GM12878 (cell line): ENCODE measurements around the gene SEMA5A. TPM values are rescaled to one million over a fixed set of nuclear protein-coding genes. Genes with fewer than 3 reads are reported as not detected.

Source experiments
- ATAC-seq: fragments of 200-7000 bp; cut with Tn5 transposase; 3 replicates; pipeline ENCODE4 v1.9.1; 2020; ENCODE audit warnings: mild to moderate bottlenecking, moderate library complexity
- BruUV-seq: library from RNA; stranded (reverse); fragments of 400-500 nt; replicated peaks from 2 replicates; lab custom pipeline; 2021; lab: Mats Ljungman, UMichigan
- CTCF ChIA-PET: fragments of 300-600 bp; sonication (Branson Sonifier 250); formaldehyde crosslinking; extraction: SDS; loops from one replicate; lab custom pipeline; 2021; ENCODE audit warnings: inconsistent platforms; lab: Yijun Ruan, JAX
- POLR2A ChIA-PET: fragments of 350-600 bp; formaldehyde crosslinking; extraction: SDS; loops from one replicate; lab custom pipeline; 2021; ENCODE audit warnings: inconsistent platforms; lab: Charles Lee
- RAD21 ChIA-PET: fragments of 300-600 bp; sonication (Branson Sonifier 250); formaldehyde crosslinking; loops from one replicate; lab custom pipeline; 2023; ENCODE audit warnings: antibody characterized with exemption; ENCODE audit not compliant: unreplicated experiment; lab: Charles Lee
- SMC1A ChIA-PET: fragments of 300-600 bp; sonication (Branson Sonifier 250); formaldehyde crosslinking; loops from one replicate; lab custom pipeline; 2023; ENCODE audit not compliant: unreplicated experiment, uncharacterized antibody; lab: Charles Lee
- DNase-seq: peaks from one replicate; pipeline ENCODE4 v3.0.0-alpha.2; 2011; ENCODE audit warnings: low read depth, low spot score
- FAIRE-seq: peaks from 3 replicates; lab custom pipeline; 2011; peaks lifted over from hg19 to GRCh38; lab: Jason Lieb, UNC
- H2AFZ ChIP-seq: 2 replicates; pipeline ENCODE4 v1.6.0; 2011; ENCODE audit warnings: low read depth, low read length, control low read depth; ENCODE audit not compliant: control insufficient read depth
- H3K27ac ChIP-seq: 2 replicates; pipeline ENCODE4 v1.5.1; 2011; ENCODE audit warnings: control low read depth; ENCODE audit not compliant: control insufficient read depth, insufficient read depth
- H3K27me3 ChIP-seq, 2 experiments: replicated peaks in 1 of 2; 2 replicates each; pipeline versions ENCODE4 v1.6.0 to v1.6.1; 2011; ENCODE audit warnings: low read length in 1 of 2; ENCODE audit not compliant: control insufficient read depth in 2 of 2, insufficient read depth in 2 of 2
- H3K36me3 ChIP-seq, 2 experiments: 2 replicates each; pipeline ENCODE4 v1.5.1; 2011; ENCODE audit warnings: low read length in 1 of 2; ENCODE audit not compliant: control insufficient read depth in 2 of 2, insufficient read depth in 2 of 2
- H3K4me1 ChIP-seq: 2 replicates; pipeline ENCODE4 v1.6.1; 2011; ENCODE audit warnings: mild to moderate bottlenecking, low read length, moderate library complexity, mixed read lengths; ENCODE audit not compliant: control insufficient read depth, insufficient read depth
- H3K4me2 ChIP-seq: 2 replicates; pipeline ENCODE4 v1.6.0; 2011; ENCODE audit warnings: control low read depth; ENCODE audit not compliant: control insufficient read depth, insufficient read depth
- H3K4me3 ChIP-seq: fragments of 200-600 bp; sonication (generic); 2 replicates; pipeline ENCODE4 v1.5.1; 2016
- H3K79me2 ChIP-seq: 2 replicates; pipeline ENCODE4 v1.6.0; 2011; ENCODE audit warnings: low read length; ENCODE audit not compliant: control insufficient read depth, insufficient read depth
- H3K9ac ChIP-seq: 2 replicates; pipeline ENCODE4 v1.8.0; 2011; ENCODE audit warnings: low read length, control low read depth, mixed read lengths; ENCODE audit not compliant: control insufficient read depth, insufficient read depth
- H3K9me3 ChIP-seq: replicated peaks from 3 replicates; pipeline ENCODE4 v1.5.1; 2011; ENCODE audit warnings: mild to moderate bottlenecking, low read length; ENCODE audit not compliant: control insufficient read depth, insufficient read depth
- H4K20me1 ChIP-seq: 2 replicates; pipeline ENCODE4 v1.6.0; 2011; ENCODE audit not compliant: control insufficient read depth, insufficient read depth
- HDAC2 ChIP-seq: fragments of 200-600 bp; sonication (generic); IDR thresholded peaks from 2 replicates; pipeline ENCODE4 v1.6.1; 2017
- IKZF1 ChIP-seq: fragments of 450-650 bp; conservative IDR thresholded peaks from 2 replicates; pipeline ENCODE4 v1.6.1; 2017; ENCODE audit warnings: antibody characterized with exemption, mild to moderate bottlenecking
- KLF5 ChIP-seq: fragments of 450-650 bp; IDR thresholded peaks from 2 replicates; pipeline ENCODE4 v1.6.1; 2014; ENCODE audit warnings: mild to moderate bottlenecking; ENCODE audit not compliant: partially characterized antibody
- NBN ChIP-seq: fragments of 450-650 bp; IDR thresholded peaks from 2 replicates; pipeline ENCODE4 v1.6.1; 2016
- STAT3 ChIP-seq: IDR thresholded peaks from 2 replicates; pipeline ENCODE4 v1.6.1; 2011; ENCODE audit warnings: low read depth, low read length, improper control_type of control experiment
- TBL1XR1 ChIP-seq: IDR thresholded peaks from 2 replicates; pipeline ENCODE4 v1.6.1; 2012; ENCODE audit warnings: low read depth, low read length, improper control_type of control experiment
- WGBS: methylation state at CpG from one replicate; pipeline ENCODE4 v1.1.6; 2016; ENCODE audit warnings: low lambda C conversion rate; ENCODE audit not compliant: insufficient replicate concordance, insufficient coverage; ENCODE audit errors: missing lambda C conversion rate; 5-methylcytosine and 5-hydroxymethylcytosine counted together
- in situ Hi-C: fragments of 300-500 bp; cut with MboI; formaldehyde crosslinking; loops from 9 replicates; pipeline ENCODE4 v1.14.3; 2018; ENCODE audit warnings: mixed read lengths
- intact Hi-C: fragments of 100-400 bp; cut with micrococcal nuclease; formaldehyde crosslinking; loops from one replicate; pipeline ENCODE4 v1.14.2; 2022; ENCODE audit not compliant: unreplicated experiment
- polyA plus RNA-seq, 11 experiments: library from polyadenylated mRNA; depleted of rRNA in 4 of 11; unstranded in 6 of 11; stranded (reverse) in 5 of 11; fragments of >200 nt; fragmentation: Nextera tagmentation in 4 of 11; fragmentation: Illumina TruSeq in 1 of 11; extraction: Ambion mirVana in 4 of 11; extraction: Trizol in 1 of 11; gene quantifications; 1 replicate in 1 of 11; 2 replicates in 10 of 11; pipeline versions ENCODE4 v1.2.1 to v1.2.3, GENCODE V29; 2011 to 2016; ENCODE audit warnings: inconsistent platforms in 2 of 11, missing spikeins in 2 of 11, low read depth in 1 of 11
- total RNA-seq, 4 experiments: library from RNA; depleted of rRNA in 3 of 4; stranded (reverse); fragments of >200 nt in 3 of 4; fragmentation: Illumina TruSeq in 1 of 4; extraction: Trizol in 1 of 4; gene quantifications; 2 replicates each; pipeline versions ENCODE4 v1.2.1 to v1.2.3, GENCODE V29; 2013 to 2021
- TF ChIP-seq, protein P1 (sequence below): fragments of 450-650 bp; formaldehyde crosslinking; IDR thresholded peaks from 2 replicates; pipeline ENCODE4 v1.4.0; 2022; ENCODE audit warnings: mild to moderate bottlenecking, moderate library complexity

The SEMA5A gene
- total and polyA plus RNA-seq, 10 of the 15 experiments (the other 5 are each of a cell fraction or from before 2014, with no cell fraction given), result 0.03 to 2.4 (median 0.09) TPM; not detected in 1

- CTCF ChIA-PET, result no interaction called here
- intact Hi-C loops, result no loop called here
- no peak for TF ChIP-seq HDAC2
- TF ChIP-seq, all 136 proteins: peak for 0
- Histone ChIP-seq H4K20me1 (no peaks in the 10 kb centered on the region), H3K4me3 (no peak overlapping the region), H3K9me3 (no peaks in the 10 kb centered on the region), H3K4me2 (no peak overlapping the region), H3K27me3 (no peaks in the 10 kb centered on the region; a peak in 1 of 4 replicates), H3K36me3 (no peaks in the 10 kb centered on the region), H3K79me2 (no peaks in the 10 kb centered on the region), H3K4me1 (no peaks in the 10 kb centered on the region), H2AFZ (no peak overlapping the region), H3K9ac (no peak overlapping the region), H3K27ac (no peak overlapping the region)
- ATAC-seq (no peak), DNase-seq (no peak), FAIRE-seq (no peak)
- WGBS, result 0% methylated on average over 5 of the region's 5 CpGs
- ChIA-PET RAD21 (no interaction called here), SMC1A (no interaction called here), POLR2A (no interaction called here)
- BruUV-seq, result no TSS peak
- in situ Hi-C loops, result no loop called here
Observed at GRCh38 chr5:9558319-9558965, 12.6 kb upstream of the SEMA5A start.

GRCh38 chr5:9557696-9558095 is 11.8 kb upstream of the SEMA5A start:
- Histone ChIP-seq H2AFZ (no peak overlapping the region), H4K20me1 (no peaks in the 10 kb centered on the region), H3K27me3 (no peaks in the 10 kb centered on the region; a peak in 1 of 4 replicates), H3K9me3 (no peaks in the 10 kb centered on the region), H3K4me2 (no peak overlapping the region), H3K79me2 (no peaks in the 10 kb centered on the region), H3K36me3 (no peaks in the 10 kb centered on the region), H3K9ac (no peak overlapping the region), H3K4me3 (no peak overlapping the region), H3K27ac (no peak overlapping the region), H3K4me1 (no peaks in the 10 kb centered on the region)
- ChIA-PET SMC1A (no interaction called here), RAD21 (no interaction called here), CTCF (no interaction called here), POLR2A (no interaction called here)
- DNase-seq, result no peak
- FAIRE-seq, result no peak
- no TSS peak for BruUV-seq
- in situ Hi-C loops, result no loop called here
- intact Hi-C loops, result no loop called here
- WGBS, result 11% methylated on average over 2 of the region's 2 CpGs
- TF ChIP-seq IKZF1 (no peak), NBN (no peak), KLF5 (no peak), STAT3 (no peak), TBL1XR1 (no peak)
- TF ChIP-seq, protein P1, sequence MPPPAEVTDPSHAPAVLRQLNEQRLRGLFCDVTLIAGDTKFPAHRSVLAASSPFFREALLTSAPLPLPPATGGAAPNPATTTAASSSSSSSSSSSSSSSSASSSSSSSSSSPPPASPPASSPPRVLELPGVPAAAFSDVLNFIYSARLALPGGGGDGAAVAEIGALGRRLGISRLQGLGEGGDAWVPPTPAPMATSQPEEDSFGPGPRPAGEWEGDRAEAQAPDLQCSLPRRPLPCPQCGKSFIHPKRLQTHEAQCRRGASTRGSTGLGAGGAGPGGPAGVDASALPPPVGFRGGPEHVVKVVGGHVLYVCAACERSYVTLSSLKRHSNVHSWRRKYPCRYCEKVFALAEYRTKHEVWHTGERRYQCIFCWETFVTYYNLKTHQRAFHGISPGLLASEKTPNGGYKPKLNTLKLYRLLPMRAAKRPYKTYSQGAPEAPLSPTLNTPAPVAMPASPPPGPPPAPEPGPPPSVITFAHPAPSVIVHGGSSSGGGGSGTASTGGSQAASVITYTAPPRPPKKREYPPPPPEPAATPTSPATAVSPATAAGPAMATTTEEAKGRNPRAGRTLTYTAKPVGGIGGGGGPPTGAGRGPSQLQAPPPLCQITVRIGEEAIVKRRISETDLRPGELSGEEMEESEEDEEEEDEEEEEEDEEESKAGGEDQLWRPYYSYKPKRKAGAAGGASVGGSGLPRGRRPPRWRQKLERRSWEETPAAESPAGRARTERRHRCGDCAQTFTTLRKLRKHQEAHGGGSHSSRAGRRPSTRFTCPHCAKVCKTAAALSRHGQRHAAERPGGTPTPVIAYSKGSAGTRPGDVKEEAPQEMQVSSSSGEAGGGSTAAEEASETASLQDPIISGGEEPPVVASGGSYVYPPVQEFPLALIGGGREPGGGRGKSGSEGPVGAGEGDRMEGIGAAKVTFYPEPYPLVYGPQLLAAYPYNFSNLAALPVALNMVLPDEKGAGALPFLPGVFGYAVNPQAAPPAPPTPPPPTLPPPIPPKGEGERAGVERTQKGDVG, result no peak
- TF ChIP-seq, all 136 proteins: peak for 0
- no peak for ATAC-seq
